HUES6 (cell line): ENCODE measurements around the gene ANAPC7.
"Not testable (repeated sequence)": the region's sequence is repeated elsewhere in the genome, so short reads cannot be mapped to it uniquely, and the experiment has no call there.

ENCODE experiments used
- H3K27ac ChIP-seq: 2 replicates; pipeline ENCODE4 v1.7.0; 2013; ENCODE audit warnings: low read depth, mild to moderate bottlenecking, low read length, inconsistent platforms
- H3K27me3 ChIP-seq: 2 replicates; pipeline ENCODE4 v1.6.1; 2013; ENCODE audit warnings: low read length; ENCODE audit not compliant: control insufficient read depth, insufficient read depth
- H3K36me3 ChIP-seq: 2 replicates; pipeline ENCODE4 v1.6.1; 2013; ENCODE audit warnings: low read length; ENCODE audit not compliant: control insufficient read depth, insufficient read depth
- H3K4me1 ChIP-seq: 2 replicates; pipeline ENCODE4 v1.6.1; 2013; ENCODE audit warnings: low read length; ENCODE audit not compliant: control insufficient read depth, insufficient read depth
- H3K4me3 ChIP-seq: 2 replicates; pipeline ENCODE4 v1.5.1; 2013; ENCODE audit warnings: low read depth, low read length
- H3K9ac ChIP-seq: one replicate; pipeline ENCODE4 v1.6.1; 2013; ENCODE audit warnings: mild to moderate bottlenecking, low read length
- H3K9me3 ChIP-seq: 2 replicates; pipeline ENCODE4 v1.6.1; 2013; ENCODE audit warnings: low read depth, low read length; ENCODE audit not compliant: control insufficient read depth, insufficient read depth

The ANAPC7 gene

GRCh38 chr12:110403146-110403975 lies at the start of gene ANAPC7:
Gene ANAPC7 (minus strand): TSS chr12:110403708. CDS start chr12:110403627, 81 bp downstream.
- Histone ChIP-seq H3K36me3 (peaks cover 25% of the 10 kb centered on the region), H3K4me1 (peaks cover 6% of the 10 kb centered on the region), H3K4me3 (peak within 1 kb of the TSS; percentile 83), H3K27ac (peak within 1 kb of the TSS; percentile 100), H3K9ac (peak within 1 kb of the TSS; percentile 99), H3K27me3 (no peaks in the 10 kb centered on the region), H3K9me3 (no peaks in the 10 kb centered on the region)

GRCh38 chr12:110451263-110451662 lies 47.8 kb upstream of the ANAPC7 start:
- Histone ChIP-seq H3K27ac (no peak overlapping the region), H3K27me3 (no peaks in the 10 kb centered on the region), H3K9ac (no peak overlapping the region), H3K4me1 (no peaks in the 10 kb centered on the region), H3K4me3 (no peak overlapping the region), H3K36me3 (peaks cover 49% of the 10 kb centered on the region), H3K9me3 (no peaks in the 10 kb centered on the region)

GRCh38 chr12:110449799-110450497 lies 46.4 kb upstream of the ANAPC7 start, which contains the start of gene ARPC3:
Gene ARPC3 (minus strand): TSS chr12:110450337. CDS start chr12:110450260, 77 bp downstream.
- peak within 1 kb of the TSS; percentile 89 for H3K9ac ChIP-seq
- H3K36me3 ChIP-seq = peaks cover 49% of the 10 kb centered on the region
- no peaks in the 10 kb centered on the region for H3K27me3 ChIP-seq
- peak within 1 kb of the TSS; percentile 91 for H3K4me3 ChIP-seq
- no peaks in the 10 kb centered on the region for H3K9me3 ChIP-seq
- H3K27ac ChIP-seq = peak within 1 kb of the TSS; percentile 65; the same call in 1 of the 2 replicates
- no peaks in the 10 kb centered on the region for H3K4me1 ChIP-seq

- Histone ChIP-seq H3K4me1 (no peaks in the 10 kb centered on the region), H3K36me3 (peaks cover 57% of the 10 kb centered on the region), H3K9ac (no peak overlapping the region), H3K27ac (no peak overlapping the region), H3K9me3 (no peaks in the 10 kb centered on the region), H3K27me3 (no peaks in the 10 kb centered on the region), H3K4me3 (no peak overlapping the region)
Measured at GRCh38 chr12:110444455-110444854, 40.9 kb upstream of the ANAPC7 start.

GRCh38 chr12:110436231-110436630 lies 32.7 kb upstream of the ANAPC7 start:
- Histone ChIP-seq H3K36me3 (peaks cover 56% of the 10 kb centered on the region), H3K4me3 (no peak overlapping the region), H3K27ac (no peak overlapping the region), H3K27me3 (no peaks in the 10 kb centered on the region), H3K9ac (no peak overlapping the region), H3K9me3 (no peaks in the 10 kb centered on the region), H3K4me1 (no peaks in the 10 kb centered on the region)

- Histone ChIP-seq H3K27me3 (no peaks in the 10 kb centered on the region), H3K9ac (no peak overlapping the region), H3K36me3 (peaks cover 25% of the 10 kb centered on the region), H3K4me1 (no peaks in the 10 kb centered on the region), H3K9me3 (no peaks in the 10 kb centered on the region), H3K27ac (no peak overlapping the region), H3K4me3 (no peak overlapping the region)
Measured at GRCh38 chr12:110431957-110432587, 28.6 kb upstream of the ANAPC7 start.

- H3K27me3 ChIP-seq, H3K9ac ChIP-seq, H3K4me3 ChIP-seq, H3K27ac ChIP-seq, H3K36me3 ChIP-seq, H3K9me3 ChIP-seq, H3K4me1 ChIP-seq: not testable (repeated sequence)
Measured at GRCh38 chr12:110429676-110430075, 26.2 kb upstream of the ANAPC7 start.

- Histone ChIP-seq H3K4me1 (peaks cover 5% of the 10 kb centered on the region; the same call in 1 of the 2 replicates), H3K9ac (no peak overlapping the region), H3K4me3 (no peak overlapping the region), H3K36me3 (no peaks in the 10 kb centered on the region), H3K27ac (no peak overlapping the region), H3K9me3 (no peaks in the 10 kb centered on the region), H3K27me3 (no peaks in the 10 kb centered on the region)
Measured at GRCh38 chr12:110426406-110426805, 22.9 kb upstream of the ANAPC7 start.

GRCh38 chr12:110424237-110424636 lies 20.7 kb upstream of the ANAPC7 start:
- Histone ChIP-seq H3K27me3 (no peaks in the 10 kb centered on the region), H3K9me3 (no peaks in the 10 kb centered on the region), H3K9ac (no peak overlapping the region), H3K36me3 (no peaks in the 10 kb centered on the region), H3K4me3 (no peak overlapping the region), H3K4me1 (peaks cover 5% of the 10 kb centered on the region; the same call in 1 of the 2 replicates), H3K27ac (no peak overlapping the region)

GRCh38 chr12:110421701-110422100 lies 18.2 kb upstream of the ANAPC7 start:
- H3K27me3 ChIP-seq = no peaks in the 10 kb centered on the region
- H3K4me1 ChIP-seq = peaks cover 5% of the 10 kb centered on the region; the same call in 1 of the 2 replicates
- no peaks in the 10 kb centered on the region for H3K36me3 ChIP-seq
- no peaks in the 10 kb centered on the region for H3K9me3 ChIP-seq
- H3K4me3 ChIP-seq = no peak overlapping the region
- no peak overlapping the region for H3K9ac ChIP-seq
- no peak overlapping the region for H3K27ac ChIP-seq
